Chondrocyte (in vitro differentiated cells): ENCODE measurements around the gene AFAP1. TPM values are rescaled to one million over a fixed set of nuclear protein-coding genes. Genes with fewer than 3 reads are reported as not detected.
A peak's percentile ranks its signal among the peaks of the same experiment; 100 is the strongest.

ENCODE experiments used
- DNase-seq: peaks from one replicate; pipeline ENCODE4 v3.0.0; 2021; ENCODE audit warnings: mixed read lengths, low spot score
- H3K27ac Mint-ChIP-seq: one replicate; pipeline ENCODE4 v1.8.0; 2021; ENCODE audit warnings: mild to moderate bottlenecking, moderate library complexity, mixed read lengths; ENCODE audit not compliant: unreplicated experiment
- H3K27me3 Mint-ChIP-seq: 2 replicates; pipeline ENCODE4 v1.8.0; 2021; ENCODE audit warnings: low read depth, mixed read lengths
- H3K36me3 Mint-ChIP-seq: 2 replicates; pipeline ENCODE4 v1.8.0; 2021; ENCODE audit warnings: low read depth, mixed read lengths
- H3K4me1 Mint-ChIP-seq: 2 replicates; pipeline ENCODE4 v1.8.0; 2021; ENCODE audit warnings: low read depth, mild to moderate bottlenecking, mixed read lengths
- H3K4me3 Mint-ChIP-seq: one replicate; pipeline ENCODE4 v1.8.0; 2021; ENCODE audit warnings: mild to moderate bottlenecking, moderate library complexity, mixed read lengths; ENCODE audit not compliant: unreplicated experiment
- H3K9me3 Mint-ChIP-seq: 2 replicates; pipeline ENCODE4 v1.8.0; 2021; ENCODE audit warnings: low read depth, mixed read lengths
- total RNA-seq: library from RNA; stranded (reverse); gene quantifications from 3 replicates; pipeline ENCODE4 v1.2.1, GENCODE V29; 2021
- TF ChIP-seq, protein P1 (sequence below): fragments of 200-600 bp; sonication (generic); IDR thresholded peaks from 2 replicates; pipeline ENCODE4 v1.5.0; 2021; ENCODE audit warnings: antibody characterized with exemption, mild to moderate bottlenecking, moderate library complexity

AFAP1 gene
- total RNA-seq, 1 donor from 2014 or later: 118 TPM

DNA sequence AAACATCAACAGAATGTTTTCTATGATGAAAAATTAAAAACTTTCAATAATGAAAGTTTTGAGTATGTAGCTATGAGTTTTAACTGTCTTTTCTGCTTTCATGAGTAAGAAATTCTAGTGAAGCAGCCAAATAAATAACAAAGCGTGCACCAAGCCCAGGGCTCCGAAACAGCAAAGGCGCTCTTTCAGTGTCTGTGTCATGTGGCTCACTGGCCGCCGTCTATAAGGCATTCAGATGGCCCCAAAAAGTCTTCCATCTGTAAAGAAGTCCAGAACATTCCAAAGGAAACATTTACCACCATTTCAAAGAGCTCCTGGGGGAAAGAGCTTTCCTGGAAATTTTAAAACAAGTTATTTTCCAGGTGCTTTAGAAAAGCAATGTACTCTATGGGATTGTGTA, 139.9 kb downstream of the AFAP1 start:
- Mint-ChIP-seq H3K4me1 (peaks cover 30% of the 10 kb centered on the region), H3K27me3 (no peaks in the 10 kb centered on the region), H3K4me3 (no peak overlapping the region), H3K36me3 (peaks cover 29% of the 10 kb centered on the region), H3K27ac (no peak overlapping the region), H3K9me3 (no peaks in the 10 kb centered on the region)
- DNase-seq: no peak
- TF ChIP-seq, protein P1, sequence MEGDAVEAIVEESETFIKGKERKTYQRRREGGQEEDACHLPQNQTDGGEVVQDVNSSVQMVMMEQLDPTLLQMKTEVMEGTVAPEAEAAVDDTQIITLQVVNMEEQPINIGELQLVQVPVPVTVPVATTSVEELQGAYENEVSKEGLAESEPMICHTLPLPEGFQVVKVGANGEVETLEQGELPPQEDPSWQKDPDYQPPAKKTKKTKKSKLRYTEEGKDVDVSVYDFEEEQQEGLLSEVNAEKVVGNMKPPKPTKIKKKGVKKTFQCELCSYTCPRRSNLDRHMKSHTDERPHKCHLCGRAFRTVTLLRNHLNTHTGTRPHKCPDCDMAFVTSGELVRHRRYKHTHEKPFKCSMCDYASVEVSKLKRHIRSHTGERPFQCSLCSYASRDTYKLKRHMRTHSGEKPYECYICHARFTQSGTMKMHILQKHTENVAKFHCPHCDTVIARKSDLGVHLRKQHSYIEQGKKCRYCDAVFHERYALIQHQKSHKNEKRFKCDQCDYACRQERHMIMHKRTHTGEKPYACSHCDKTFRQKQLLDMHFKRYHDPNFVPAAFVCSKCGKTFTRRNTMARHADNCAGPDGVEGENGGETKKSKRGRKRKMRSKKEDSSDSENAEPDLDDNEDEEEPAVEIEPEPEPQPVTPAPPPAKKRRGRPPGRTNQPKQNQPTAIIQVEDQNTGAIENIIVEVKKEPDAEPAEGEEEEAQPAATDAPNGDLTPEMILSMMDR: no peak

DNA sequence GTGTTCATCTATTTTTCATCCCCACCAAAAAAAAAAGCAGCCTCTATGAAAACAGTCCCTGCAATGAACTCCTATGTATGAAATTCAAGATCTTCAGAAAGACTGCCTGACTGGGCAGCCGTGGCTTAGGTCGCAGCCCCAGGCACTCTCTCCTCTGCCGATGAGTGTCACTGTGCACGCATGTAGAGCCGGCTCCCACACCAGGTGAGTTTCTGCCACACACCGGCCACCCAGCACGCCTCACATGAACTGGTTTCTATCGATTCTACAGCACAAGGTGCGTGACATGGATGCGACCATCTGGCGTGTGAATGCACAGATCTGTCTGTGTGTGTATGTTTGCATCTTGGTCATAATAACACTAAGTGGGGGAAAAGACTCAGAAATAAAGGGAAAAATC, 140.4 kb downstream of the AFAP1 start:
- Mint-ChIP-seq H3K9me3 (no peaks in the 10 kb centered on the region), H3K4me1 (peaks cover 26% of the 10 kb centered on the region), H3K4me3 (no peak overlapping the region), H3K27me3 (no peaks in the 10 kb centered on the region), H3K36me3 (peaks cover 29% of the 10 kb centered on the region), H3K27ac (no peak overlapping the region)
- DNase-seq: no peak
- TF ChIP-seq, protein P1: no peak

DNA sequence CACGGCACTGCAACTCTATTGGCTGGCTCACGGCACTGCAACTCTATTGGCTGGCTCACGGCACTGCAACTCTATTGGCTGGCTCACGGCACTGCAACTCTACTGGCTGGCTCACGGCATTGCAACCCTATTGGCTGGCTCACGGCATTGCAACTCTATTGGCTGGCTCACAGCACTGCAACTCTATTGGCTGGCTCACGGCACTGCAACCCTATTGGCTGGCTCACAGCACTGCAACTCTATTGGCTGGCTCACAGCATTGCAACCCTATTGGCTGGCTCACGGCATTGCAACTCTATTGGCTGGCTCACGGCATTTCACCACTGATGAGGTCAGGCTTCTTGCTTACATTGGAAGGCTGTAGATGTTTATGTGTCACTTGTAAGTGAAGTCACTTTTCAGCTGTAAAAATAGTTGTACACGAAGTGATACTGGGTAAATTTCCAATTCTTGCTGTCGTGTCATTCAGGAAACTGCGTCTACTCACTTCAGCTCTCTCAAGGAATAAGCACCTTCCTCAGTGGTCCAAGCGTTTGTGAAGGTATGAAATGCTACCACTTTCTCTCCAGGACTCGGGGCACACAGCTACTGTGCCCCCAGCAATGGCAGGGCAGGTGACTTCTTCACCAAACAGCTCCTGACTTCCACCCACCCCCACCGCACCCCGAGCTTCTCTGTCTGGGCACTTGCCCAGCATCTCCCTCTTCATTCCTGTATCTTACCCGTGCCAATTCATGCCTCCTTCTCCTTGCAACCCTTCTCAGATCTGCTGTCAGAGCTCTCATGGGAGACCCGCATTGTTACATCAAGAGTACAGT, 141.3 kb downstream of the AFAP1 start:
- Mint-ChIP-seq H3K36me3 (peaks cover 32% of the 10 kb centered on the region), H3K9me3 (no peaks in the 10 kb centered on the region), H3K27me3 (no peaks in the 10 kb centered on the region), H3K4me3 (no peak overlapping the region), H3K4me1 (peaks cover 21% of the 10 kb centered on the region), H3K27ac (peak overlapping the region; percentile 70)
- TF ChIP-seq, protein P1: no peak
- no peak for DNase-seq

DNA sequence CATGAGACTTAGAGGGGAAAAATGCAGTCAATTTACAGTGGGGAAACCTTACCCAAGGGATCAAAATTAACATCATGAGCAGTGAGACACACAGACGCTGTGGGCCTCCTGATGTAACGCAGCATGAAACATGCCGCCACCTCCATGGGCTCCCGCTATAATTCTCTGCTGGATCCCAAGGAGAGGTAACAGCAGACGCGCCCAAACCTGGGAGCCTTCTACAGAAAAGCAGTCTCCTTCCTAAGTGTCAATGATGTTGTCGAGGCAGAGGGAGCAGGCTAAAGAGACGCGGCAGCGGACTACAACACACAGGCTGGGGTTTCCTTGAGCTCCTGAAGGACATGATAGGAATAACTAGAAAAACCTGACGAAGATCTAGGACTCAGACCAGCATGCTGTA, 142.3 kb downstream of the AFAP1 start:
- H3K36me3 Mint-ChIP-seq: peaks cover 33% of the 10 kb centered on the region
- H3K27me3 Mint-ChIP-seq: no peaks in the 10 kb centered on the region
- no peak overlapping the region for H3K4me3 Mint-ChIP-seq
- peaks cover 30% of the 10 kb centered on the region for H3K4me1 Mint-ChIP-seq
- H3K9me3 Mint-ChIP-seq: no peaks in the 10 kb centered on the region
- no peak for DNase-seq
- no peak overlapping the region for H3K27ac Mint-ChIP-seq
- TF ChIP-seq, protein P1: no peak

DNA sequence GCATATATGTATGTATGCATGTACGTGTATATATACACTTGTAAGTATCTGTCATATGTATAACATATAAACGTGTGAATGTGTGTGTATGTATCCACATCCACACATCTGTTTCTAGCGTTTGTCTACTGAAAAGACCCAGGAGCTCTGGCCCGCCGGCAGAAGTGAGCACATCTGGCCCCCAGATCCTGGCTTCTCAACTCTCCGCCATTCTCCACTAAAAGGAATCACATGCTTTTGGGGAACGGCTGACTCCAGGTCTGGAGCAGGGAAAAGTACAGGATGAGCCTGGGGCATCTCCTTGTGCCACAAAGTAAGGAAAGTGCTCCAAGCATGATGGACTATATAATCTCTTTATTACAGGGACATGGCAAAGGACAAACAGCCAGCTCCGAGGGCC, 143.7 kb downstream of the AFAP1 start:
- Mint-ChIP-seq H3K36me3 (peaks cover 39% of the 10 kb centered on the region), H3K9me3 (no peaks in the 10 kb centered on the region), H3K4me3 (no peak overlapping the region), H3K27ac (no peak overlapping the region), H3K27me3 (no peaks in the 10 kb centered on the region), H3K4me1 (peaks cover 30% of the 10 kb centered on the region)
- DNase-seq: no peak
- TF ChIP-seq, protein P1: no peak
